Measurements from ENCODE around the gene EHMT1.

Gene EHMT1

DNA sequence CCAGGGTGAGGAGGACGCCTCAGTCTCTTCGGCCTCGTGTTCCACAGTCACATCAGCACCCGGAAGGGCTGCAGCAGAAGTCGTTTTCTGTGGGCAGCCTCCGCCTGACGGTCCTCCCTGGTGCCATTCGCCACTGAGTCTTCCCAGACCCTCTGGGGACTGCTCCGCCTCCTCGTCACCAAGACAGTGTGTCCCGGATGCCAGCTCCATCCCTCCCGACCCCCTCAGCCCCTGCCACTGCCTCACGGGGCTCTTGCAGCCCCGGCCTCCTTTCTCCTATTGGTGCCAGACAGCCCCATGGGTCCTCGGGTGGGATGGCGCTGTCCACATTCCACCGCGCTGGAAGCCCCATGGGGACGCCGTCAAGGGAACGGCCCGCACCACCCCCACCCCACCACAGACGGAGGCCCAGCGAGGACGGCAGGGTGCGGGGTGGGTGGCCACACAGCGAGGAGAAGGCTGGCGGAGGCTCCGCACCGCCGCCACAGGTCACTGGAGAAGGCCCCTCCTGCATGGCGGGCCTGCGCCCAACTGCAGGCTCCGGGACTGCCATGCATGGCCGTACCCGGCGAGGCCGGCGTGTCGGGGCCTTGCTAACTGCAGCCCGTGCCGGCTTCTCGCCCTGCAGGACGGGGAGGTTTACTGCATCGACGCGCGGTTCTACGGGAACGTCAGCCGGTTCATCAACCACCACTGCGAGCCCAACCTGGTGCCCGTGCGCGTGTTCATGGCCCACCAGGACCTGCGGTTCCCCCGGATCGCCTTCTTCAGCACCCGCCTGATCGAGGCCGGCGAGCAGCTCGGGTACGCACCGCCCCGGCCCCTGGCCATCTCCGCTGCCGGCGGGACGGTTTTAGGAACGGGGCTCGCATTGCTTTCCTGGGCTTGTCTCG lies 215.2 kb downstream of the EHMT1 start:
- TF ChIP-seq, protein P1, sequence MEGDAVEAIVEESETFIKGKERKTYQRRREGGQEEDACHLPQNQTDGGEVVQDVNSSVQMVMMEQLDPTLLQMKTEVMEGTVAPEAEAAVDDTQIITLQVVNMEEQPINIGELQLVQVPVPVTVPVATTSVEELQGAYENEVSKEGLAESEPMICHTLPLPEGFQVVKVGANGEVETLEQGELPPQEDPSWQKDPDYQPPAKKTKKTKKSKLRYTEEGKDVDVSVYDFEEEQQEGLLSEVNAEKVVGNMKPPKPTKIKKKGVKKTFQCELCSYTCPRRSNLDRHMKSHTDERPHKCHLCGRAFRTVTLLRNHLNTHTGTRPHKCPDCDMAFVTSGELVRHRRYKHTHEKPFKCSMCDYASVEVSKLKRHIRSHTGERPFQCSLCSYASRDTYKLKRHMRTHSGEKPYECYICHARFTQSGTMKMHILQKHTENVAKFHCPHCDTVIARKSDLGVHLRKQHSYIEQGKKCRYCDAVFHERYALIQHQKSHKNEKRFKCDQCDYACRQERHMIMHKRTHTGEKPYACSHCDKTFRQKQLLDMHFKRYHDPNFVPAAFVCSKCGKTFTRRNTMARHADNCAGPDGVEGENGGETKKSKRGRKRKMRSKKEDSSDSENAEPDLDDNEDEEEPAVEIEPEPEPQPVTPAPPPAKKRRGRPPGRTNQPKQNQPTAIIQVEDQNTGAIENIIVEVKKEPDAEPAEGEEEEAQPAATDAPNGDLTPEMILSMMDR (IDR thresholded peaks at IDR 0.05; ENCODE audit: low read depth, low read length, missing control alignments) = no peak

DNA sequence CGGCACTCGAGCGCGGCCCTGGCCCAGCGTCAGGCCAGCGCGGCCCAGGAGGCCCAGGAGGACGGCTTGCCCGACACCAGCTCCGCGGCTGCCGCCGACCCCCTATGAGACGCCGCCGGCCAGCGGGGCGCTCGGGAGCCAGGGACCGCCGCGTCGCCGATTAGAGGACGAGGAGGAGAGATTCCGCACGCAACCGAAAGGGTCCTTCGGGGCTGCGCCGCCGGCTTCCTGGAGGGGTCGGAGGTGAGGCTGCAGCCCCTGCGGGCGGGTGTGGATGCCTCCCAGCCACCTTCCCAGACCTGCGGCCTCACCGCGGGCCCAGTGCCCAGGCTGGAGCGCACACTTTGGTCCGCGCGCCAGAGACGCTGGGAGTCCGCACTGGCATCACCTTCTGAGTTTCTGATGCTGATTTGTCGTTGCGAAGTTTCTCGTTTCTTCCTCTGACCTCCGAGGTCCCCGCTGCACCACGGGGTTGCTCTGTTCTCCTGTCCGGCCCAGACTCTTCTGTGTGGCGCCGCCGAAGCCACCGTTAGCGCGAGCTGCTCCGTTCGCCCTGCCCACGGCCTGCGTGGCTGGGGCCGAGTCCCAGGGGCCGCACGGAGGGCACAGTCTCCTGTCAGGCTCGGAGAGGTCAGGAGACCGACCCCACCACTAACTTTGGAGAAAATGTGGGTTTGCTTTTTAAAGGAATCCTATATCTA lies 216.2 kb downstream of the EHMT1 start:
- in situ Hi-C loops (cut with HindIII; ENCODE audit: low sequenced_read_pairs) = no loop called here
- no peak for DNase-seq (ENCODE audit: low read depth)

More for the DNA sequence above, 215.2 kb downstream of the EHMT1 start:
- in situ Hi-C loops (cut with HindIII; ENCODE audit: low sequenced_read_pairs) = no loop called here
- no peak overlapping the region for H3K4me3 ChIP-seq (ENCODE audit: low read depth, low read length)
- DNase-seq (ENCODE audit: low read depth) = no peak

DNA sequence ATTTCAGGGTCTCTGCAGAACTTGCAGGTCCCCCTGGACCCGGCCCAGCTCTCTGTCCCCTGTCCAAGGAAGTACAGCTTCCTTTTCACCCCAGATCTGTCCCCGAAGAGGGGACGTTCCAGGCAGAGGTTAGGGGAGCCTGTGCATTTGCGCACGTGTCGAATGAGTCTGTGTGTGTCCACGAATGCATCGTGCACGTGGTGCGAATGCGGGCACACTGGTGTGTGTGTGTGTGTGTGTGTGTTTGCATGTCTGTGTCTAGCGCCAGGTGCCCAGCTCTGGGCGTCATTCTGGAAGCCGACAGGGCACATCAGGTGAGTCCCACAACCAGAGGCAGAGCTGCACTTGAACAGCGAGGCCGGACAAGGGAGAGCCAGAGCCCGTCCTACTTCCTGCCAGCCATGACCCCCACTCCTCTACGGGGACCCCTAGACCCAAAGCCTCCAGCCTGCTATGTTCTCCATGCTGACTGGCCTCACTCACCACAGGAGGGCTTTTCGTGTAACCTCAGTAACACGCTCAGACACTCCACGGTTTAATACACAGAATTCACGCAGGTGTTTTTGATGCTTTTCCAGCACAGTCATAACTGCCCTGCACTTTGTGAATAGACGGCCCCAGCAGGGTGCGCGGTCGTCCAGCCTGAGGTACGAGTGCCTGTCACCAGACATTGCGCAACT lies 217.5 kb downstream of the EHMT1 start:
- in situ Hi-C loops (cut with HindIII; ENCODE audit: low sequenced_read_pairs) = no loop called here
- TF ChIP-seq, protein P1 (IDR thresholded peaks at IDR 0.05; ENCODE audit: low read depth, low read length, missing control alignments) = no peak
- DNase-seq (ENCODE audit: low read depth) = no peak
- no peak overlapping the region for H3K4me3 ChIP-seq (ENCODE audit: low read depth, low read length)

More for the DNA sequence above, 216.2 kb downstream of the EHMT1 start:
- H3K4me3 ChIP-seq (ENCODE audit: low read depth, low read length) = no peak overlapping the region
- TF ChIP-seq, protein P1 (IDR thresholded peaks at IDR 0.05; ENCODE audit: low read depth, low read length, missing control alignments) = no peak

DNA sequence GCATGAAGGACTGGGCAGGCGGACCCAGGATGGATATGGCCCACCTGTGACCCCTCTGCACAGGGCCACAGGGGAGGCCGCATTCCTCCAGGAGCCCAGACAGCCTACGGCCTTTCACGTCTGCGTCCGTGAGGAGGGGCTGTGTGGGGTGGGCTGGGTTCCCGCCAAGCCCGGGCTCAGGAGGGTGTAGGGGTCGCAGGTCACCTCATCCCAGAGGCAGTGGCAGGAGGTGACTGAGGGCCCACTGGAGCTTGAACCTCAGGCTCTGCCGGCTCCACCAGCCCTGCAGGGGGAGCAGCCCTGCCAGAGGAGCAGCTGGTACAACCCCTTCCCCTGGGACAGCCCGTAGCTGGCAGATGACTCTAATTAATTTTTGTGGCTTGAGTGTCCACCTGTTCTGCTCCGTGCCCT lies 218.0 kb downstream of the EHMT1 start:
- H3K4me3 ChIP-seq (ENCODE audit: low read depth, low read length) = no peak overlapping the region
- in situ Hi-C loops (cut with HindIII; ENCODE audit: low sequenced_read_pairs) = no loop called here
- DNase-seq (ENCODE audit: low read depth) = no peak
- TF ChIP-seq, protein P1 (IDR thresholded peaks at IDR 0.05; ENCODE audit: low read depth, low read length, missing control alignments) = no peak

DNA sequence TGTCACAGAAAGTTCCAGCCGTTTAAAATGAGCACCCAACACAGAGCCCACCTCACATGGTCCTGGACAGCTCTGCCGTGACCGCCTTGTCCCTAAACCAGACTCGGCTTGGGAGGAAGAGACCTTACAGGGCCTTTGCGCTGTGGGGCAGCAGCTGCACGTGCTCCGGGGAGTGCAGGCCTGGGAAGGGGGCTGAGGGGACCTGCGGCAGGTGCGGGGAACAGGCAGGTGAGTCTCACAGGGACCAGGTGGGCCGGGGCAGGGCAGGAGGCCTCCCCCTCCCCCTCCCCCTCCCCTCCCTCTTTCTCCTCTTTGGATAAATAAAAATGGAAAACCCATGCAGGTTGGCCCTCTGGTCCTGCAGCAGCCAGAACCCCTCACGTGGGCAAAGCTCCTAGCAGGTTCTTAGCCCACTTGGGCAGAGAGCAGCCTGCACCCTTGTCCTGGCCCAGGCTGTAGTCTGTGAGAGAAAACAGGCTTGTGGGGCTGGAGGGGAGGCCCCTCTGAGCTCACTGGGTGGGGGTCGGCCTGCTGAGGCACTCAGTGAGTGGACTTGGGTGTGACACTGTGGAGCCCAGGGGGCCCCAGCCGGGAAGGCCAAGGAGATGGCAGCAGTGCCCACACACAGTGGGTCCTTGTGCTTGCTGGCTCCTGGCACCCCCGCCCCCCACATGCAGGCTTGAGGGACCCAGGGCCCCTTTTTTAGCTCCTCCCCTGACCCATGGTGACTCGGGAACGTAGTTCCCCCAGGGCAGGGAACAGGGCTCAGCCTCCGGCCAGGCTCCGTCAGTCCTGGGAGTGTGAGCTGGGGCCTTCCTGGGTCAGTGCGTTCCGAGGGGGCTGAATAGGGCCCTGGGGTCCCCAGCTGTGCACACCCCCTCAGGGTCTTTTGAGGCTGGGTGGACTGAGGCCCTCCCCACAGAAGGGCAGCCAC lies 218.8 kb downstream of the EHMT1 start:
- in situ Hi-C loops (cut with HindIII; ENCODE audit: low sequenced_read_pairs) = no loop called here
- H3K4me3 ChIP-seq (ENCODE audit: low read depth, low read length) = no peak overlapping the region
- DNase-seq (ENCODE audit: low read depth) = no peak
- TF ChIP-seq, protein P1 (IDR thresholded peaks at IDR 0.05; ENCODE audit: low read depth, low read length, missing control alignments) = no peak

All from astrocyte of the cerebellum (primary cell).